ENCODE results near the gene AMBP. TPM values are rescaled to one million over a fixed set of nuclear protein-coding genes. Genes with fewer than 3 reads are reported as not detected.

AMBP gene
- total RNA-seq, 1 donor from 2014 or later: 110 TPM

- Mint-ChIP-seq H3K9me3 (peaks cover 4% of the 10 kb centered on the region), H3K27me3 (peaks cover 52% of the 10 kb centered on the region), H3K27ac (peak overlapping the region; percentile 74), H3K36me3 (peaks cover 4% of the 10 kb centered on the region), H3K4me3 (peak overlapping the region; percentile 85), H3K4me1 (ENCODE audit: unreplicated experiment) (peaks cover 17% of the 10 kb centered on the region)
- no peak for DNase-seq (ENCODE audit: extremely low spot score, unreplicated experiment)
- TF ChIP-seq CTCF (conservative IDR thresholded peaks at IDR 0.05): no peak
Observed at GRCh38 chr9:114099669-114100270, 21.7 kb upstream of the AMBP start.

- peaks cover 17% of the 10 kb centered on the region for H3K4me1 Mint-ChIP-seq (ENCODE audit: unreplicated experiment)
- peaks cover 4% of the 10 kb centered on the region for H3K36me3 Mint-ChIP-seq
- peak within 1 kb of the TSS; percentile 85 for H3K4me3 Mint-ChIP-seq
- peaks cover 48% of the 10 kb centered on the region for H3K27me3 Mint-ChIP-seq
- TF ChIP-seq CTCF (conservative IDR thresholded peaks at IDR 0.05): no peak
- DNase-seq (ENCODE audit: extremely low spot score, unreplicated experiment): no peak
- peaks cover 4% of the 10 kb centered on the region for H3K9me3 Mint-ChIP-seq
- H3K27ac Mint-ChIP-seq: peak within 1 kb of the TSS; percentile 74
Observed at GRCh38 chr9:114098936-114099668, 21.0 kb upstream of the AMBP start, which contains the start of gene KIF12. Gene KIF12 (minus strand): TSS chr9:114099292. CDS start chr9:114099276, 16 bp downstream.

- H3K4me1 Mint-ChIP-seq (ENCODE audit: unreplicated experiment): peaks cover 17% of the 10 kb centered on the region
- H3K36me3 Mint-ChIP-seq: peaks cover 4% of the 10 kb centered on the region
Observed at GRCh38 chr9:114098021-114098935, 20.2 kb upstream of the AMBP start.

GRCh38 chr9:114097613-114098020 lies 19.5 kb upstream of the AMBP start:
- Mint-ChIP-seq H3K4me3 (peak overlapping the region; percentile 82), H3K4me1 (ENCODE audit: unreplicated experiment) (peaks cover 17% of the 10 kb centered on the region), H3K36me3 (peaks cover 4% of the 10 kb centered on the region), H3K27me3 (peaks cover 41% of the 10 kb centered on the region), H3K27ac (peak overlapping the region; percentile 39), H3K9me3 (peaks cover 2% of the 10 kb centered on the region)
- TF ChIP-seq CTCF (conservative IDR thresholded peaks at IDR 0.05): no peak
- DNase-seq (ENCODE audit: extremely low spot score, unreplicated experiment): no peak

More at GRCh38 chr9:114098021-114098935, 20.2 kb upstream of the AMBP start:
- Mint-ChIP-seq H3K27ac (no peak overlapping the region), H3K9me3 (peaks cover 4% of the 10 kb centered on the region), H3K4me3 (peak overlapping the region; percentile 85), H3K27me3 (peaks cover 44% of the 10 kb centered on the region)
- no peak for DNase-seq (ENCODE audit: extremely low spot score, unreplicated experiment)
- TF ChIP-seq CTCF (conservative IDR thresholded peaks at IDR 0.05): no peak

GRCh38 chr9:114096866-114097612 lies 18.9 kb upstream of the AMBP start:
- DNase-seq (ENCODE audit: extremely low spot score, unreplicated experiment): no peak
- Mint-ChIP-seq H3K27ac (peak overlapping the region; percentile 53), H3K9me3 (no peaks in the 10 kb centered on the region), H3K4me3 (peak overlapping the region; percentile 82), H3K4me1 (ENCODE audit: unreplicated experiment) (peaks cover 17% of the 10 kb centered on the region), H3K27me3 (peaks cover 39% of the 10 kb centered on the region), H3K36me3 (peaks cover 4% of the 10 kb centered on the region)
- TF ChIP-seq CTCF (conservative IDR thresholded peaks at IDR 0.05): no peak
